HCT116 (cell line): ENCODE data around the gene CROCC. TPM values are rescaled to one million over a fixed set of nuclear protein-coding genes. Genes with fewer than 3 reads are reported as not detected.

ENCODE experiments used
- ATAC-seq: fragments of 200-7000 bp; cut with Tn5 transposase; 2 replicates; pipeline ENCODE4 v1.9.1; 2020; ENCODE audit warnings: mild to moderate bottlenecking, moderate library complexity
- BruUV-seq: library from RNA; stranded (reverse); fragments of 400-500 nt; replicated peaks from 2 replicates; lab custom pipeline; 2021; lab: Mats Ljungman, UMichigan
- CTCF ChIA-PET: fragments of 300-600 bp; sonication (Branson Sonifier 250); formaldehyde crosslinking; loops from one replicate; lab custom pipeline; 2021; ENCODE audit warnings: antibody characterized with exemption; lab: Charles Lee
- POLR2A ChIA-PET: fragments of 300-600, 350-600 bp; sonication (Branson Sonifier 250); formaldehyde crosslinking; loops from one replicate; lab custom pipeline; 2021; ENCODE audit warnings: antibody characterized with exemption; lab: Charles Lee
- RAD21 ChIA-PET, 2 experiments: fragments of 300-600 bp; sonication (Branson Sonifier 250); formaldehyde crosslinking; loops; one replicate each; lab custom pipeline; 2023; ENCODE audit warnings: low total read pairs in 2 of 2; ENCODE audit not compliant: uncharacterized antibody in 2 of 2, unreplicated experiment in 2 of 2, low non-redundant PET in 1 of 2; lab: Charles Lee
- DNase-seq: peaks from one replicate; pipeline ENCODE4 v3.0.0-alpha.2; 2010; ENCODE audit warnings: low read depth, low spot score
- H2AFZ ChIP-seq: fragments of 200-600 bp; shearing (Covaris generic), sonication (generic); 2 replicates; pipeline ENCODE4 v1.6.1; 2017; ENCODE audit warnings: low read depth, mixed run types, mixed read lengths, antibody characterized with exemption, low read length; ENCODE audit not compliant: poor library complexity, severe bottlenecking
- H3K27ac ChIP-seq: 2 replicates; pipeline ENCODE4 v1.5.1; 2012; ENCODE audit warnings: low read depth, low read length
- H3K27me3 ChIP-seq: fragments of 200-600 bp; sonication (generic); 2 replicates; pipeline ENCODE4 v1.6.1; 2016; ENCODE audit warnings: mixed run types, low read length, mixed read lengths; ENCODE audit not compliant: insufficient read depth
- H3K36me3 ChIP-seq, 2 experiments: fragments of 200-500 bp in 1 of 2; fragments of 200-600 bp in 1 of 2; sonication (Bioruptor generic) in 1 of 2; sonication (generic) in 1 of 2; 2 replicates each; pipeline versions ENCODE4 v1.5.1 to v1.6.1; 2014 to 2016; ENCODE audit warnings: low read length in 2 of 2, inconsistent platforms in 1 of 2, mixed read lengths in 1 of 2, mixed run types in 1 of 2; ENCODE audit not compliant: insufficient read depth in 2 of 2, control insufficient read depth in 1 of 2
- H3K4me1 ChIP-seq, 2 experiments: fragments of 200-600 bp in 1 of 2; sonication (generic) in 1 of 2; 2 replicates each; pipeline versions ENCODE4 v1.5.1 to v1.6.1; 2012 to 2017; ENCODE audit warnings: low read length in 2 of 2, inconsistent platforms in 1 of 2, mild to moderate bottlenecking in 1 of 2, mixed read lengths in 1 of 2, mixed run types in 1 of 2, moderate library complexity in 1 of 2; ENCODE audit not compliant: insufficient read depth in 2 of 2, control insufficient read depth in 1 of 2
- H3K4me2 ChIP-seq: fragments of 200-600 bp; sonication (generic); 2 replicates; pipeline ENCODE4 v1.6.1; 2017; ENCODE audit warnings: mixed run types, low read length, mixed read lengths
- H3K4me3 ChIP-seq, 2 experiments: fragments of 200-600 bp in 1 of 2; sonication (generic) in 1 of 2; replicated peaks in 1 of 2; 2 replicates each; pipeline ENCODE4 v1.5.1; 2011 to 2016; ENCODE audit warnings: low read length in 2 of 2, control low read depth in 1 of 2, low read depth in 1 of 2, mild to moderate bottlenecking in 1 of 2, mixed read lengths in 1 of 2, mixed run types in 1 of 2
- H3K79me2 ChIP-seq: fragments of 200-600 bp; sonication (generic); 2 replicates; pipeline ENCODE4 v1.6.1; 2017; ENCODE audit warnings: mild to moderate bottlenecking, mixed run types, low read length, moderate library complexity, mixed read lengths; ENCODE audit not compliant: insufficient read depth
- H3K9ac ChIP-seq: fragments of 200-600 bp; sonication (generic); 2 replicates; pipeline ENCODE4 v1.6.1; 2016; ENCODE audit warnings: low read length, mixed read lengths
- H3K9me2 ChIP-seq: fragments of 200-600 bp; sonication (generic), shearing (Covaris generic); 2 replicates; pipeline ENCODE4 v1.6.1; 2017; ENCODE audit warnings: mixed run types, mild to moderate bottlenecking, moderate library complexity; ENCODE audit not compliant: insufficient read depth
- H3K9me3 ChIP-seq, 2 experiments: fragments of 200-500 bp in 1 of 2; fragments of 200-600 bp in 1 of 2; sonication (Bioruptor generic) in 1 of 2; sonication (generic) in 1 of 2; 2 replicates each; pipeline ENCODE4 v1.6.1; 2014 to 2017; ENCODE audit warnings: low read length in 2 of 2, mixed read lengths in 2 of 2, inconsistent platforms in 1 of 2, low read depth in 1 of 2, mild to moderate bottlenecking in 1 of 2, mixed run types in 1 of 2, moderate library complexity in 1 of 2; ENCODE audit not compliant: control insufficient read depth in 1 of 2, insufficient read depth in 1 of 2
- H4K20me1 ChIP-seq: fragments of 200-600 bp; sonication (generic), shearing (Covaris generic); 2 replicates; pipeline ENCODE4 v1.6.1; 2017; ENCODE audit warnings: mixed run types, mild to moderate bottlenecking, moderate library complexity; ENCODE audit not compliant: insufficient read depth
- ATF3 ChIP-seq: IDR thresholded peaks from 2 replicates; pipeline ENCODE4 v1.6.1; 2012
- CEBPB ChIP-seq: IDR thresholded peaks from 2 replicates; pipeline ENCODE4 v1.6.1; 2012; ENCODE audit warnings: low read depth
- EGR1 ChIP-seq: IDR thresholded peaks from 2 replicates; pipeline ENCODE4 v1.6.1; 2012; ENCODE audit warnings: low read depth
- FOSL1 ChIP-seq: IDR thresholded peaks from 2 replicates; pipeline ENCODE4 v1.6.1; 2012; ENCODE audit warnings: low read depth
- MAX ChIP-seq: IDR thresholded peaks from 2 replicates; pipeline ENCODE4 v1.6.1; 2012
- POLR2A ChIP-seq: IDR thresholded peaks from 2 replicates; pipeline ENCODE4 v1.7.0; 2011; ENCODE audit warnings: borderline replicate concordance; ENCODE audit not compliant: insufficient read depth, insufficient read length; ENCODE audit errors: extremely low read depth
- RAD21 ChIP-seq: IDR thresholded peaks from 2 replicates; pipeline ENCODE4 v1.6.1; 2012; ENCODE audit warnings: low read depth, mild to moderate bottlenecking
- SIN3A ChIP-seq: IDR thresholded peaks from 2 replicates; pipeline ENCODE4 v1.6.1; 2012; ENCODE audit warnings: low read depth
- SP1 ChIP-seq: IDR thresholded peaks from 2 replicates; pipeline ENCODE4 v1.6.1; 2012; ENCODE audit warnings: low read depth
- SRF ChIP-seq: IDR thresholded peaks from 2 replicates; pipeline ENCODE4 v1.6.1; 2012; ENCODE audit warnings: low read depth
- YY1 ChIP-seq: IDR thresholded peaks from 2 replicates; pipeline ENCODE4 v1.6.1; 2011; ENCODE audit warnings: low read length, low read depth, moderate library complexity, mild to moderate bottlenecking; ENCODE audit not compliant: insufficient replicate concordance; ENCODE audit errors: extremely low read depth
- ZBTB33 ChIP-seq: IDR thresholded peaks from 2 replicates; pipeline ENCODE4 v1.6.1; 2011; ENCODE audit warnings: mild to moderate bottlenecking, low read length, moderate library complexity; ENCODE audit not compliant: insufficient replicate concordance; ENCODE audit errors: extremely low read depth
- ZFX ChIP-seq: fragments of 450-650 bp; IDR thresholded peaks from 2 replicates; pipeline ENCODE4 v1.6.1; 2017
- intact Hi-C: fragments of 100-400 bp; cut with micrococcal nuclease; formaldehyde crosslinking; loops from 2 replicates; pipeline ENCODE4 v1.10.0; 2022
- total RNA-seq: library from RNA; stranded (reverse); gene quantifications from one replicate; pipeline ENCODE4 v1.2.1, GENCODE V29; 2021; ENCODE audit not compliant: unreplicated experiment

Gene CROCC
- total RNA-seq, 1 experiment from 2014 or later, result 30.1 TPM

GRCh38 chr1:16982902-16983301 is 61.2 kb downstream of the CROCC start (continued):
- TF ChIP-seq YY1 (no peak), EGR1 (no peak), ZBTB33 (no peak), SRF (no peak), SP1 (no peak), SIN3A (no peak), CEBPB (no peak), POLR2A (no peak), ATF3 (no peak), FOSL1 (no peak), MAX (no peak)
- TF ChIP-seq, all 23 proteins: peak for 0

- BruUV-seq, result no TSS peak
- H3K4me3 ChIP-seq, result no peak overlapping the region
- RAD21 ChIA-PET, result no interaction called here
- H2AFZ ChIP-seq, result no peak overlapping the region
- peaks cover 0 to 3% of the 10 kb centered on the region in 2 experiments; a peak in 1 of 4 replicates for H3K36me3 ChIP-seq
- TF ChIP-seq RAD21 (no peak), SRF (no peak), ZFX (no peak)
- ATAC-seq, result no peak
- CTCF ChIA-PET, result interaction anchor here (2.3 kb wide), 1 partner anchor 22 kb away, joined by 5 read pairs; no protein-coding TSS in a partner anchor
- H3K9me3 ChIP-seq, result no peaks in the 10 kb centered on the region
- DNase-seq, result no peak
- H3K4me1 ChIP-seq, result peaks cover 17 to 41% of the 10 kb centered on the region in 2 experiments
- no peaks in the 10 kb centered on the region for H3K9me2 ChIP-seq
- H3K27me3 ChIP-seq, result no peaks in the 10 kb centered on the region
- H3K27ac ChIP-seq, result no peak overlapping the region
- POLR2A ChIA-PET, result no interaction called here
- H3K4me2 ChIP-seq, result no peak overlapping the region
- intact Hi-C loops, result no loop called here
- no peaks in the 10 kb centered on the region for H4K20me1 ChIP-seq
- H3K79me2 ChIP-seq, result peaks cover 14% of the 10 kb centered on the region; the same call in 1 of the 2 replicates
- no peak overlapping the region for H3K9ac ChIP-seq
Observed at GRCh38 chr1:16983649-16984048, 61.9 kb downstream of the CROCC start.
